GM18502 (cell line): ENCODE data around the gene KIAA0513.

Experiments used
- ATAC-seq: cut with Tn5 transposase; IDR thresholded peaks from one replicate; pipeline ENCODE4 v1.9.1; 2021; ENCODE audit warnings: mild to moderate bottlenecking; ENCODE audit not compliant: unreplicated experiment, poor library complexity

The KIAA0513 gene, protein sequence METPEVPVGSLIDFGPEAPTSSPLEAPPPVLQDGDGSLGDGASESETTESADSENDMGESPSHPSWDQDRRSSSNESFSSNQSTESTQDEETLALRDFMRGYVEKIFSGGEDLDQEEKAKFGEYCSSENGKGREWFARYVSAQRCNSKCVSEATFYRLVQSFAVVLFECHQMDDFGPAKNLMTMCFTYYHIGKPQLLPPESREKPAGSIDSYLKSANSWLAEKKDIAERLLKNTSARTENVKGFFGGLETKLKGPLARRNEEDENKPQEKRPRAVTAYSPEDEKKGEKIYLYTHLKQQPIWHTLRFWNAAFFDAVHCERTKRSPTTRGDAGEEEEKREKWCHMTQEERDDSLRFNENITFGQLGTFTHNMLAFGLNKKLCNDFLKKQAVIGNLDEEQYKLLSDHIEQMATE

DNA sequence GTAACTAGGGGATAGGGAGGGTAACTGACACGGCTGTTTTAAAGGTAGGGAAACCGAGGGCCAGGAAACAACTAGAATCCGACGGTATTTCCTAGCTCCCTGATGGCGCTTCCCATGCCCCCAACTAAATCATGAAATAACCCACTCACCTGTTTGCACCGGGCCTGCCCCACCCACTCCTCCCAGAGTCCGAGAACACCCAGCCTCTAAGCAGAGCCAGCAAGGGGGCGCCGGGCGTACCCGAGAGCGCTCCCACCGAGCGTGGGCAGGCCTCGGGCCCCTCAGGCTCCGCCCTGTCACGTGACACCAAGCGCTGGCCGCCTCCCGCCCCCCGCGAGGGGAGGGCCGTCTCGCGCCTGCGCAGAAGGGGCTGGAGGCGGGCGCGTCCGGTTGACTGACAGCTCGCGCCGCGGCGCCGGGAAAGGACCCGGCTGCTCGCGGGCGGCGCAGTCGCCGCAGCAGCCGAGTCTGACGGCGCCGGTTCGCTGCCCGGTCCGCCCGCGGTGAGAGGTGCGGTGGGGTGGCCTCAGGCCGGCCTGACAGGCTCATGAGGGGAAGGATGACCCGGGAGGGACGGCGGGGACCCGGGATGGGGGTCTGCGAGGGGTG lies at the start of gene KIAA0513:
Gene KIAA0513 (plus strand): TSS at position 447 of the 609 bp plus-strand sequence. CDS start 39,277 bp downstream, outside the sequence.
- ATAC-seq, result peak; percentile 84

DNA sequence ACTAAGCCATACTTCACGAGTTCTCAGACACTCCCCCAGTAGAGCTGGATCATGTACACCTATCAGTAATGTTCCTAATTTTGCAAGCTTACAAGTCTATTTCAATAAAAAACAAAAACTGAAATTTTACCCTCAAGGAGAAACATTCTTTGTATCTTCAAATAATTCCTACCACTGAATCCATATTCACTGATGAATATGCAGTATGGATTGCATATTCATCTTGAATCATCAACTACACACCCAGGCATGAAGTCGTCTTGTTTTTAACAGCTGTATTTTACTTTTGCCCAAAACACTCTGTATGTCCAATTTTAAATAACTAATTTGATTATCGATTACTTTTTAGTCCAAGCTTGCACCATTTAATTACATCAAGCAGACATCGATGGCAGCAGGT lies 48.1 kb upstream of the KIAA0513 start:
- ATAC-seq, result no peak

DNA sequence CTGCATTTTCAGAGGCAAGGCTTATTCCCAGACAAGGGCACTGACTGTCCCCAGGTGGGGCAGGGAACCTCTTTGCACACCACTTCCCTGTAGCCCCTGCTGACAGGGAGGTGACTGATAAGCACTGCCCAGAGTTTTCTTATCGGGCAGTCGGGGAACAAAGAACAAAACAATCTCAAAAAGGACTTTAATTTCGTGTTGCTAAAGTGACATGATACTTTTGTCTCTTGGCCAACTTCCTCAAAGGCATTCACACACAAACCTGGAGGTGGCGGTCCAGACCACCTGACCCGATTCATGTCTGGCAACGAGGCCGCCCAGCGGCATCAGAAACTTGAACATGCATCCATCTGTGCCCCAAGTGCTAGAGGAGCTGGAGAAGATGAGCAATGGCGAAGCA lies 45.2 kb upstream of the KIAA0513 start:
- ATAC-seq, result no peak

DNA sequence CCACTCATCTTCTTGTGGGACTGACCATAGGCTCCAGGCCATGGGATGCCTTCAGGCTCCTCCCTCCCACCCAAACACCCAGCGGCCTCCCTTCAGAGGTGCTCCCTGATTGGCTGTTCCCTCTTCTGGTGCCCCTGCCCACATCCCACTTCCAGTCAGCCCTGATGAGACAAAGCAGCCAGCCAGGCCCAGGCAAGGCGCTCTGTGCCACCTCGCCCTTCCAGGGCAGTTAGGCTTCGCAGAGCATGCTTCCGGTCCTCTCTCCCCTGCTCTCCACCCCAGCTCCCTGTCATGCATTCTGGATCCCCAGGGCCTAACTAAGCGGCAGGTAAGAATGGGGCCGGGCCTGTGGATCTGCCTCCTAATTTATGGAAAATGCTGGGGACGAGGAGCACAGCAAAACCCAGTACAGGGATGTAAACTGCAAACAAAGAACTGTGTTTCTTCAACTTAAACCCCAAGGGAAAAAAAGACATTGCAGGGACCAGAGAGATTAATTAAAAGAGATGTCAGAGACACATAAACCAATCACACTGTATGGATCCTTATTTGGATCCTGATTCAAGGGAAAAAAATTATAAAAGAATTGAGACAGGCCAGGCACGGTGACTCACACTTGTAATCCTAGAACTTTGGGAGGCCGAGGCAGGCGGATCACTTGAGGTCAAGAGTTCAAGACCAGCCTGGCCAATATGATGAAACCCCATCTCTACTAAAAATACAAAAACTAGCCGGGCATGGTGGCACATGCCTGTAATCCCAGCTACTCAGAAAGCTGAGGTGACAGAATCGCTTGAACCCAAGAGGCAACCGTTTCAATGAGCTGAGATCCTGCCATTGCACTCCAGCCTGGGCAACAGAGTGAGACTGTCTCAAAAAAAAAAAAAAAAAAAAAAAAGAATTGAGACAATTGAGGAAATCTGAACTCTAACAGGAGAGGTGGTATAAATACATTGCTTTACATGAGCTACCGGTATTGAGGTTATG lies 42.2 kb upstream of the KIAA0513 start:
- no peak for ATAC-seq

DNA sequence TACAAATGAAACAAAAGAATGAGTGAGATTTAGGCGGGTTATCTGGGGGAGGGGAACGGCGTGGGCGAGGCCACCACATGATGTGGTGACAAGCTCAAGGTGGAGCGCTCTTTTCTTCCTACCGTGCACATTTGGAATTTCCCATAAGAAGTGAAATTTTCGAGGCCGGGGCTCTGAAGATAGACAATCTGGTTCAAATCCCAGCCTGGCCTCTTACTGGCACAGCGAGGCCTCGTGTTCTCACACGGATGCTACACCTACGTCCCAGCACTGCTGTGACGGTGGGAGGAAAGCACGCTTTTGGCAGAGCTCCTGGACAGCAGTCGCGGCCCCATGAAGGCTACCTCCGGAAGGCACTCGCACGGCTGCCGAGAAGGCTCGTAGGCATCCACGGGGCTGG lies 41.5 kb upstream of the KIAA0513 start:
- ATAC-seq, result no peak

DNA sequence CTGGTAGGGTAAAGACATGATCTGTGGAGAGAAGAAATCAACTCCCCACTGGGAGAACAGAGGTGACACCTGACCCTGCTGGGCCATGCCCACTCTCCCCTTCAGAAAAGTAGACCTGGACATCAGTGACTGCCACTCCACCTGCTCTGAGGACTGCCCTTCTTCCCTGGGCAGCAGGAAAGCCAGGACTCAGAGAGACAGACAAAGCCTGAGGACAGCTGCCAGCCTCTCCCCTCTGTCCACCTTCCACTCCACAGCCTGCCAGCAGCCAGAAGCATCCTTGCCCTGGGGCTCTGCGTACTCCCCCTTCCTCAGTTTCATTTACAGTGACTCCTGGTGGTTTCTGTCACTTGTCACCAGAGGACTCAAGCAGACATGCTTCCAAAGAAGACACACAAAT lies 40.7 kb upstream of the KIAA0513 start:
- ATAC-seq, result no peak

DNA sequence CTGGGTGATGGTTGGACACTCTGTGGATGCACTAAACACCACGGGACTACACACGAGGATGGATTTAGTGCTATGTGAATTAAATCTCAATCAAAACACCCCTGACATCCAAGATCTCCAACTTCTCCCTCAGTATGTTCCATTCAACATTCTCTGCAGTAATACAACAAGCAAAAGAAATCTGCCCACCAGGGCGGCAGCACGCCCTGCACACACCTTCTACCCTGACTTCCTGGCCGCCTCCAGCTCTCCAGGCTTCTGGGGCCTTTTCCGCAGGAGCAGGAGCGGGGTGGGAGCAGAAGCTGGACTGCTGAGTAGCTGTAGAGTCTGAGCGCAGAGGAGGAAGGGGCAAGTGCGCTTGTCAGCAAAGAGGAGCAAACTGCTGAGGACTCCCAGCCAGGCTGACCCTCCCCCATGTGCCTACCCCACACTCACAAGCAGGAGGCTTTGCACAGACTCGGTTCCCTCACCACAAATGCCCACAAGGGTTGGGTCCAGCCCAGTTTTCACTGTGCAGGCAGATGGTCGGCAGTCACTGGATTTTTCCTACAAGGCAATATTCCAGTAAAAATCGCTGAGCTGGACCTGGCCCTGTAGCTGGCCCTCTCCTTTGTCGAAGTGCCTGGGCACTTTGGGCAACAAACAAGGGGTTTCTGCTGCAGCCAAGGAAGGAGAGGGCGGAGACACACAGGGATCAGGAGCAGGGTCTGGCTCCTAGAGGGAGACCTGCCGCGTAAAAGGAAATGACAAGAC lies 39.1 kb upstream of the KIAA0513 start:
- no peak for ATAC-seq

DNA sequence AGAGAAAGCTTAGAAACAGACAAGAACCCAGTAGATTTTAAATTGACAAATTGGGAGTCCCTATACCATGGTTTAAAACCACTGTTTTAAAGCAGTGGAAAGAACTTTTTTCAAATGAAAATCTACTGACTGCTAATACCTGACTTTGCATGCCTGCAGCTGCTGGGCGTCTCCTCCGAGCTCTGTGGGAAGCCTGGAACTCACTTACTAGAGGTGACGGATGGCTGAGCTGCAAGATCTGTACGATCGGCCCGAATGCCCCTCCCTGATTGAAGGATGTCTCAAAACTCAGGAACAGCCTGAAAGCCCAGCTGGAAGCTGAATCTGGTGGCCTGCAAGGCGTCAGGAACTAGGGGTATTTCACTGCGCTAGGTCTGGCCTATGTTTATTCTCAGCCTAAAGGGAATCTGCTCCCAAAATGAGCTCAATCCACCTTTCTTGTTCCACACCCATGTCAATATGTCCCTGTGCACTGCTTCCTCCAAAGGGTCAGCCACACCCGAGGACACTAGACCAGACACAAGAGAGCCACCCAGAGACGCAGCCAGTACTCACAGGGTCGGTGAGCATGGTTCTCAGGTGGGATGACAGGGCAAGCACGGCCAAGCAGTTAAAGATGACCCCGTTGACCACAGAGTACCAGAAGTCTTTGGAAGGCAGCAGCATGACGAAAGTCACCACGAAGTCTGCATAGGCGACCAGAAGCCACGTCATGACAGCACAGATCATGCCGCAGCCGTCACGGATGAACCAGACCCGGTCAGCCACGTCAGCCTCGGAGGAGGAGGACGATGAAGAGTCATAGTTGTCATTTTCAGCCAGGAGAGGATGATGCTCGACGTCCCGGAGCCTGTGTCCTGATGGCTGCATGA lies 37.6 kb upstream of the KIAA0513 start:
- no peak for ATAC-seq

DNA sequence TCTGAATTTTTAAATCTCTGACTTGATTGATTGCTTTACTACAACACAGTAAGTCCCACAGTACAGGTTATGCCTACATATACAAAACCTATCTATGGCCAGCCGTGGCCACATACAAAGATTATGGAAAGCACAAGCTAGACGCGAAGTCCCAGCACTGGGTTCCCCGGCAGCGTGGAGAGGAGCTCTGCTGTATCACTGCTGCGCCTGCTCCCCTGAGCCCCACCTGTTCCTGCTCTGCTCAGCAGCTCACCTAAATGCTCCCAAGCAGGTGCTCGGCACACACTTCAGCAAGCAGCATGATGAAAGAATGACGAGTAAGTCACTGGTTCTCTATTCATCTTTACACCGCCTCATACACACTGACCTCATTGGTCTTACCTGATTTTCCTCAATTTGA lies 36.8 kb upstream of the KIAA0513 start:
- ATAC-seq, result no peak

DNA sequence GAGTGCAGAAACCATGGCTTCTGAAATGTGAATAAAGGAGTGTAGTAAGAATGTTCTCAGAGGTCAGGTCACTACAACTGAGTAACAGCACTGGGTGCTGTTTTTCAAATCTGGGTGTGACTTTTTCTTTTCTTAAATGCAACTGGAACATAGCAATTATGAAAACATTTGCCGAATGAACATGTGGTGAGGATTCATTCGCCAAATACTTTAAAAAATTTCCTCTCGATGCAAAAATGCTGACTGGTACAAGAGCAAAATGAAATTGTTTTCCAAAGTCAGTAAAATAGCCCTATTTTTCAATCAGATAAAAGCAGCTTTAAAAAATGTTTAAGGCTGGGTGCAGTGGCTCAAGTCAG lies 34.9 kb upstream of the KIAA0513 start:
- no peak for ATAC-seq

DNA sequence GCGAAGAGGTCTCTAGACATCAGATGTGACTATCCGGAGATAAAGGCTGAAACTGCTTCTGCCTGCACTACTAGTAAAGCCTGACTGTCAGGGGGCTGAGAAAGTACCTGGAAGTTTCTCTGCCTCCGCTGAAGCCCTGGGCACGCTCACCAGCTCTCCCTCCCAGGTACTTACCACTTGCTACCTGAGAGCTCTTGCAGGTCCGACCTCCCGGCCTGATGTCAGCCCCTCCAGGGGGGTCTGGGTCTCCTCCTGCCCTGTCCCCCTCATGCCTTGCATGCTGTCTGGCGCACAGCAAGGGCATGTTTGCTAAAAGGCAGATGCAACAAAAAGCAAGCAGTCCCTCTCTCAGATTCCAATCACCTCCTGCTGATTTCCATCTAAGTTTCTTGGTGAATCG lies 33.7 kb upstream of the KIAA0513 start:
- ATAC-seq, result no peak

DNA sequence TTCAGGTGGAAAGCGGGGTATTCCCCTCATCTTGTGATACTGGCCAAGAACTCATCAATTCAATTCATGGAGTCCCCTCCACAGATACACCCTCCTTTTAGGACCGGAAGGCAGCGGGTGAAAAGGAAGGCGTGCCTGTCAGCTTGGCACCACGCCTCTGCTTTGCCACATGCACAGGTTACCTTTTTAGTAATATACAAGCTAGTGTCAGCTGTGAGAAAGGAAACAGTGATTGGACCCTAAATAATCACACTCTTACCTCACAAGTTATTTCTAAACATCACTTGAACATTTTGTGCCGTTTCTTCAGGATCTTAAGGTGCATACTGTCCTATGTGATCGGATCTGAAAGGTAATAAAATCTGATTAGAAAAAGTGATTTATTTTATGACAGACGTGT lies 31.9 kb upstream of the KIAA0513 start:
- no peak for ATAC-seq

DNA sequence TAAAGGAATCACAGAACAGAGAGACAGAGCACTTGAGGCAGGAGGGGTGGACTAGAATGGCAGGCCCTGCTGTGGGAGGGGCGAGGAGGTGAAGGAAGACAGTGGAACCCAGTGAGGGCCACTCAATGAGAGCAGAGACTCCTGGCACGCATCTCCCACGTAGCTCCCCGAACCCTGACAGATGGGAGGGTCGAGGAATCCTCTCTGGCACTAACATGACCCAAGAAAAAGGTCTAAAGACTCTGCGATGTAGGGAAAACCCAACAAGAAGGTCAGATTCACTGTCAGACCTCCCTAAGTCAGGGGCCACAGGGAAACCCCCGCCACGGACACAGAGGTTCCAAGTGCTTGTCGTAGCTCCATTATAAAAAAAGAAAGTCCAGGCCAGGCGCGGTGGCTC lies 31.2 kb upstream of the KIAA0513 start:
- ATAC-seq, result no peak

DNA sequence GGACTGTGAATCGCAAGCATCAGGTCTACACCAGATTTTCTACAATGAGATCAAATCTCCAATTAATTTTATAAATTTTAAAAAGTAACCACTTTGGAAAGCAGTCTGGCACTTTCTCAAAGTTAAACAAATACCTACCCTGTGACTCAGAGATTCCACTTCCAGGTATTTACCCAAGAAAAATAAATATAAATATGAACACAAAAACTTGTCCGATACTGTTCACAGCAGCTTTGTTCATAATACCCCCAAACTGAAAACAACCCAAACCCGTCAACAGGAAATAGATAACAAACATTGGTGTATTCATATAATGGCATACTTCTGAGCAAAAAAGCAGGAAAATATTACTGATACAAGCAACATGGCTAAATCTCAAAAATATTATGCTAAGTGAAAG lies 28.4 kb upstream of the KIAA0513 start:
- ATAC-seq, result no peak

DNA sequence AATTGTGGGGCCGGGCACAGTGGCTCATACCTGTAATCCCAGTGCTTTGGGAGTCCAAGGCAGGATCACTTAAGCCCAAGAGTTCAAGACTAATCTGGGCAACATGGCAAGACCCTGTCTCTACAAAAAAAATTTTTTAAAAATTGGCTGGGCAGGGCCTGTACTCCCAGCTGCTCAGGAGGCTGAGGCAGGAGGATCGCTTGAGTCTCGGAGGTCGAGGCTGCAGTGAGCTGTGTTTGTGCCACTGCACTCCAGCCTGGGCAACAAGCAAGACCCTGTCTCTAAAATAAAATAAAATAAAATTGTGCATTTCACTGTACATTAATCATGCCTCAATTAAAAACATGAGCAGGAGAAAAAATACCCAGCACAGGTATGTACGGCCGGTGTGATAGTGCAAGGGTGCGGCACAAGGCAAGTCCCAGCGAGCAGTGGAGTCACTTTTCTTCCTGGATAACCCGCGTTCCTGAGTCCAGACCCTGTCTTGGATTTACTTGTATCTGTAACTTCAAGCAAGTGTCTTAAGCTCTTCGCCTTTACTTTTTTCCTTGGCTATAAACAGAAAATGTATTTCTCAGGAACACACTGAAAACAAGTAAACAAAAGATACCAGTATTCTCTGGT lies 27.6 kb upstream of the KIAA0513 start:
- ATAC-seq, result no peak

DNA sequence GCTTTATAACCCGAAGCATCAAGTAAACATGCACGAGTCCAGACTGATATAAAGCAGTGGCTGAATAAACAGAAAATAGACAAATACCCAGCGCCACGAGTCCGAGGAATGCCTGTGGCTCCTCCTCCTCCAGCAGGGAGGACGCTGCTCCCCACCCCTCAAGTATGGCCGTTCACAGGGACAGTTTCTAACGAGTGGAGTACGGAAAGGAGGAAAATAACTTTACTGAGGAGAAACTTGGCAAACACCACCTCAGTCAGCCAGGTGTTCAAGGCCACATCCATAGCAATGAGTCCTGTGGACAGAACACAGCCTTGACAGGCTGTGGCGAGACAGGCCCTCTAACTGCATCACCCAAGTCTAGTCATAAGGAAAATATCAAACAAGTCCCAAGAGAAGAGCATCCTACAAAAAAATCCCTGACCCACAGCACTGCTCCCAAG lies 25.5 kb upstream of the KIAA0513 start:
- ATAC-seq, result no peak

DNA sequence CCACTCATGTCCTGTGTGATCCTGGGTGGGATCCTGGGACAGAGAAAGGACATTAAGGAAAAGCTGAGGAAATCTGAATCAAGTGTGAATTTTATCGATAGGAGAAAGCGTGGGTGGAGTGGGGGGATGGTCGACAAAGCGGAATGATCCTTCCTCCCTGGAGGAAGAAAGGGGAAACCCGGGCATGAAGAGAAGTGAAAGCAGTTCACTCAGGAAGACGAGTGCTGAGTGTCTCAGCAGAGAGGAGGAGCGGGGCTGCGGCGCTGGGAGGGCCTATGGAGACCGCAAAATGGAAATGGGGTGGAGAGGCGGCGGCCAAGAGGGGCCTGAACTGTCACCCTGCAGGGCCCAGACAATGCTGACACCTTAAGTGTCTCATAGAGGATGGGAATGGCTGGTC lies 25.0 kb upstream of the KIAA0513 start:
- no peak for ATAC-seq

DNA sequence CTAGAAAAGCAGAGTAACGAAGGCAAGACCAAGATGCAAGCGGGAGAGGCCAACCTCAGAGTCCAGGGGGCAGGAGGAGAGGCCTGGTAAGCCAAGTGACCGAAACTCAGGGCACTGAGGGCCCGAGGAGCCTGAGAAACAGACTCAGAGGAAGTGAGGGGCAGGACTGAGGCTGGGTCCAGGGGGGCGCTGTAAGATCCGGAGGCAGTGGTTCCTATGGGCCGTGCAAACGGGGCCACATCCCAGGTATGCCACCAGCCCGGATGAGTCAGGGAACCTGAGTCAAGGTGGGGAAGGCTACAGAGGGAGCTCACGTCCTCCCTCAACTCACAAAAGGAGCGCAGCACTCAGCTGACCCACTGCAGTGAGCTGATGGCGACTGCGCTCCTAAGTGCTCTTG lies 24.5 kb upstream of the KIAA0513 start:
- no peak for ATAC-seq
